D721Med (cell line): Measurements from ENCODE around the gene KCNS1.

Experiments
- DNase-seq: peaks from one replicate; pipeline ENCODE4 v3.0.0; 2011; ENCODE audit warnings: low spot score; ENCODE audit not compliant: insufficient read length
- FAIRE-seq: peaks from 2 replicates; lab custom pipeline; 2011; peaks lifted over from hg19 to GRCh38; lab: Jason Lieb, UNC
- CTCF ChIP-seq: IDR thresholded peaks from 2 replicates; pipeline ENCODE4 v1.5.1; 2012; ENCODE audit warnings: mild to moderate bottlenecking, control low read depth; ENCODE audit not compliant: insufficient read depth; ENCODE audit errors: missing control alignments

KCNS1 gene

DNA sequence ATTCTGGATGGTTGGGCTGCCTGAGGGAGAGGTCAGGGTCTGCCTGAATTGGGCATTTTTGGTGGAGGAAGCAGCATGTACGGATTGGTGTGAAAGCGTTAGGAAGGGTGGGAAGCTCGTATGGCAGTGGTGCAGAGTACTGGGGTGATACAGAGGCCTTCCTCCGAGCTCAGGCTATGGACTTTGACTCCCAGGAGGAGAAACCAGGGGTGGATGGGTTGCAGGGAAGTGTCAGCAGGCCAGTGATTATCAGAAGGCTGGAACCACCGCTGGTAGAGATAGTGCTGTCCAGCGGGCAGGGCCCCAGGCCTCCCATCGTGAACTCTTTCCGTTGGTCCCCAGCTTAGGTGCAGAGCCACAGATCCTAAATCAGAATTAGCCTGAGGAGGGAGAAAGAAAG, 8.7 kb upstream of the KCNS1 start:
- no peak for FAIRE-seq
- TF ChIP-seq CTCF = no peak

DNA sequence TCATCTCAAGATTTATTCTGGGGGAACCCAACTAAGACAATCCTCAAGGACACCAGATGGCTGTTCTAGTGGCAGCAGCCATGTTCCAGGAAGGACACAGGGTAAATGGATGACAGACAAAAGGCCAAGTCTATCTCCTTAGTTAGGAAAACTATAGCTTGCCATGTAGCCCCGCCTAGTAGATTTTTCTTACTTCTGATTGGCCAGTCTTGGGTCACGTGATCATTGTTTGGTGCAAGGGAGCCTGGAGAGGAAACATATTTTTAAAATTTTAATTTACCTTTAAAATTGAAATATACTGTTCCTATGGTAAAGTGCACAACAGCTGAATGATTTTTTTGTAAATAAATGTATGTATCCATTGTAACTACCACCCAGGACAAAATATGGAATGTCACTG, 4.4 kb upstream of the KCNS1 start:
- no peak for DNase-seq
- no peak for FAIRE-seq
- TF ChIP-seq CTCF = no peak

More for the DNA sequence above, 8.7 kb upstream of the KCNS1 start:
- no peak for DNase-seq

- FAIRE-seq (no peak), DNase-seq (no peak)
- TF ChIP-seq CTCF = no peak
Measured at GRCh38 chr20:45104786-45105185, 3.9 kb upstream of the KCNS1 start.

DNA sequence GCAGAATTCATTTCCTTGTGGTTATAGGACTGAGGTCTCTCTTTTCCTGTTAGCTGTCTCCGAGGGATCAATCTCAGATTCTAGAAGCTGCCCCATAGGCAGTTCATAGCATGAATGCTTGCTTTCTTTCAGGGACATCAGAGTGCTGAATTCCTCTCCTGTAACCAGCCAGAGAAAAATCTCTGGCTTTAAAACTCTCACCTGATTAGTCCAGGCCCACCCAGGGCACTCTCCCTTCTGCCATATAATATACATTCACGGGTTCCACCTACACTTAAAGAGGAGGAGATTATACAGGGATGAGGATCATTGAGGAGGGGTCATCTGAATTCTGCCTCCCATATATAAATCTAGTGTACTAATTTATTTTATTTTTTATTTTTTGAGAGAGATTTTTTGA, 2.1 kb upstream of the KCNS1 start:
- no peak for TF ChIP-seq CTCF
- FAIRE-seq = no peak

GRCh38 chr20:45101333-45101850, 465 bp upstream of the KCNS1 start:
- DNase-seq (no peak), FAIRE-seq (no peak)
- TF ChIP-seq CTCF = no peak

More for the DNA sequence above, 2.1 kb upstream of the KCNS1 start:
- no peak for DNase-seq

- TF ChIP-seq CTCF = no peak
- FAIRE-seq (no peak), DNase-seq (no peak)
Measured at GRCh38 chr20:45098103-45098773, 2.7 kb downstream of the KCNS1 start.

DNA sequence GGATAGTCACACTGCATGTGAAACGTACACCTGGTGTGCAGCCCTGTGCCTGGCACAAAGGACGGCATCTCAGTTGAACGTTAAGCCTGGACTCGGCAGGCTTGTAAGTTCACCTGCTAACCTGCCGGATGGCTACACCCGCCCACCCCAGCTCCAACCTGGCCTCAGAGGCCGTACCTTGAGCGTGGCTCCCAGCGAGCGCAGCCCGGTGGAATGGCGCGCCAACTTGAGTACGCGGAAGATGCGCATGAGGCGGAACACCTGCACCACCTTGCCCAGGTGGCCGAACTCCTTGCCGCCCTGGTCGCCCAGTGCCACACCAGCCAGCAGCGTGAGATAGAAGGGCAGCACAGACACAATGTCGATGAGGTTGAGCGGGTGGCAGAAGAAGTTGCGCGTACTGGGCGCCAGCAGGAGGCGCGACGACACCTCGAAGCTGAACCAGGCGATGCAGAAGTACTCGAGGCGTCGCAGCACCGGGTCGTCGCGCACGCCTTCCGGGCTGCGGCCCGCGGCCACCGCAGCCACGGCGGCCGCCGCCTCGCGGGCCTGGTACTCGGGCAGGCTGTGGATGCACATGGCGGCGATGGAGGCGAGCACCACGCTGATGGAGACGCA, 3.3 kb downstream of the KCNS1 start:
- DNase-seq (no peak), FAIRE-seq (no peak)
- no peak for TF ChIP-seq CTCF
